HL-60 (cell line): Measurements from ENCODE around the gene BBS9.

Source experiments
- CTCF ChIP-seq: IDR thresholded peaks from one replicate; pipeline ENCODE4 v1.5.1; 2011; ENCODE audit warnings: low read length, control low read depth, inconsistent platforms; ENCODE audit not compliant: insufficient read depth
- POLR2AphosphoS5 ChIP-seq: IDR thresholded peaks from 2 replicates; pipeline ENCODE4 v1.6.1; 2012; ENCODE audit warnings: low read depth

- TF ChIP-seq CTCF (no peak), POLR2AphosphoS5 (no peak)
These were observed 521.5 kb downstream of the BBS9 start for GRCh38 chr7:33650828-33651227.
